HepG2 (cell line): ENCODE measurements around the gene SLC26A5. TPM values are rescaled to one million over a fixed set of nuclear protein-coding genes. Genes with fewer than 3 reads are reported as not detected.
A peak's percentile ranks its signal among the peaks of the same experiment; 100 is the strongest.

Experiments used
- ATF7 ChIP-seq, 2 experiments: fragments of 450-650 bp in 1 of 2; sonication (generic) in 1 of 2; formaldehyde crosslinking in 1 of 2; IDR thresholded peaks; 2 replicates each; pipeline versions ENCODE4 v1.4.0 to v1.6.1; 2016 to 2020; ENCODE audit warnings: antibody characterized with exemption in 1 of 2, mild to moderate bottlenecking in 1 of 2, missing genetic modification reagents in 1 of 2
- GATAD1 ChIP-seq: IDR thresholded peaks from 2 replicates; pipeline ENCODE4 v1.6.1; 2016; ENCODE audit warnings: missing genetic modification reagents, missing compliant biosample characterization
- HNRNPK ChIP-seq: fragments of 200-400 bp; formaldehyde crosslinking; IDR thresholded peaks from 2 replicates; pipeline ENCODE4 v1.6.1; 2018; ENCODE audit warnings: low read length, low read depth, moderate library complexity, mild to moderate bottlenecking; ENCODE audit not compliant: poor library complexity, severe bottlenecking
- KLF13 ChIP-seq: sonication (generic); formaldehyde crosslinking; IDR thresholded peaks from 2 replicates; pipeline ENCODE4 v1.4.0; 2020; ENCODE audit warnings: mild to moderate bottlenecking, missing genetic modification reagents
- MAFK ChIP-seq, 2 experiments: IDR thresholded peaks in 1 of 2; conservative IDR thresholded peaks in 1 of 2; 2 replicates each; pipeline ENCODE4 v1.6.1; 2011; ENCODE audit warnings: improper control_type of control experiment in 2 of 2, low read length in 2 of 2
- POLR2A ChIP-seq, 2 experiments: IDR thresholded peaks; 2 replicates each; pipeline ENCODE4 v1.6.1; 2011; ENCODE audit warnings: low read depth in 2 of 2, low read length in 2 of 2, mild to moderate bottlenecking in 1 of 2, moderate library complexity in 1 of 2; ENCODE audit not compliant: insufficient read depth in 1 of 2
- RARA ChIP-seq: IDR thresholded peaks from 2 replicates; pipeline ENCODE4 v1.6.1; 2016; ENCODE audit warnings: missing genetic modification reagents, missing compliant biosample characterization
- TRIM24 ChIP-seq: sonication (generic); formaldehyde crosslinking; IDR thresholded peaks from 2 replicates; pipeline ENCODE4 v1.8.0; 2022; ENCODE audit warnings: mild to moderate bottlenecking, missing genetic modification reagents
- ZBTB42 ChIP-seq: sonication (generic); formaldehyde crosslinking; IDR thresholded peaks from 2 replicates; pipeline ENCODE4 v1.5.0; 2020; ENCODE audit warnings: mild to moderate bottlenecking, missing genetic modification reagents
- ZBTB46 ChIP-seq: sonication (generic); formaldehyde crosslinking; IDR thresholded peaks from 2 replicates; pipeline ENCODE4 v1.4.0; 2020; ENCODE audit warnings: mild to moderate bottlenecking, missing genetic modification reagents, borderline replicate concordance
- ZNF274 ChIP-seq: sonication (generic); formaldehyde crosslinking; IDR thresholded peaks from 2 replicates; pipeline ENCODE4 v1.5.1; 2020; ENCODE audit warnings: mild to moderate bottlenecking, missing genetic modification reagents
- ZNF335 ChIP-seq: sonication (generic); formaldehyde crosslinking; IDR thresholded peaks from 2 replicates; pipeline ENCODE4 v1.4.0; 2020; ENCODE audit warnings: missing genetic modification reagents
- ZNF773 ChIP-seq: sonication (generic); formaldehyde crosslinking; IDR thresholded peaks from 2 replicates; pipeline ENCODE4 v1.4.0; 2020; ENCODE audit warnings: missing genetic modification reagents, borderline replicate concordance
- polyA plus RNA-seq, 8 experiments: library from polyadenylated mRNA; depleted of rRNA in 3 of 8; stranded (reverse) in 7 of 8; unstranded in 1 of 8; fragments of >200 nt; fragmentation: Illumina TruSeq in 4 of 8; extraction: Trizol in 4 of 8; gene quantifications; 2 replicates each; pipeline versions ENCODE4 v1.2.1 to v1.2.3, GENCODE V29; 2011 to 2016; ENCODE audit warnings: low read depth in 4 of 8, missing spikeins in 1 of 8, mixed read lengths in 1 of 8; ENCODE audit not compliant: insufficient read depth in 1 of 8
- total RNA-seq, 5 experiments: library from RNA; depleted of rRNA; stranded (reverse); fragments of >200 nt; fragmentation: Illumina TruSeq; extraction: Trizol; gene quantifications; 2 replicates each; pipeline ENCODE4 v1.2.3, GENCODE V29; 2016; ENCODE audit warnings: low read depth in 1 of 5
- TF ChIP-seq, protein P1 (sequence below): sonication (generic); formaldehyde crosslinking; IDR thresholded peaks from 2 replicates; pipeline ENCODE4 v1.4.0; 2020; ENCODE audit warnings: mild to moderate bottlenecking, missing genetic modification reagents
- TF ChIP-seq, protein P2 (sequence below): sonication (generic); formaldehyde crosslinking; IDR thresholded peaks from 2 replicates; pipeline ENCODE4 v1.4.0; 2020; ENCODE audit warnings: missing genetic modification reagents, borderline replicate concordance
- TF ChIP-seq, protein P3 (sequence below): sonication (generic); formaldehyde crosslinking; IDR thresholded peaks from 2 replicates; pipeline ENCODE4 v1.4.0; 2020; ENCODE audit warnings: missing genetic modification reagents

SLC26A5 gene
- total and polyA plus RNA-seq, 2 of the 13 experiments (the other 11 are each of a cell fraction or from before 2014, with no cell fraction given) = 0.08 to 0.11 TPM

DNA sequence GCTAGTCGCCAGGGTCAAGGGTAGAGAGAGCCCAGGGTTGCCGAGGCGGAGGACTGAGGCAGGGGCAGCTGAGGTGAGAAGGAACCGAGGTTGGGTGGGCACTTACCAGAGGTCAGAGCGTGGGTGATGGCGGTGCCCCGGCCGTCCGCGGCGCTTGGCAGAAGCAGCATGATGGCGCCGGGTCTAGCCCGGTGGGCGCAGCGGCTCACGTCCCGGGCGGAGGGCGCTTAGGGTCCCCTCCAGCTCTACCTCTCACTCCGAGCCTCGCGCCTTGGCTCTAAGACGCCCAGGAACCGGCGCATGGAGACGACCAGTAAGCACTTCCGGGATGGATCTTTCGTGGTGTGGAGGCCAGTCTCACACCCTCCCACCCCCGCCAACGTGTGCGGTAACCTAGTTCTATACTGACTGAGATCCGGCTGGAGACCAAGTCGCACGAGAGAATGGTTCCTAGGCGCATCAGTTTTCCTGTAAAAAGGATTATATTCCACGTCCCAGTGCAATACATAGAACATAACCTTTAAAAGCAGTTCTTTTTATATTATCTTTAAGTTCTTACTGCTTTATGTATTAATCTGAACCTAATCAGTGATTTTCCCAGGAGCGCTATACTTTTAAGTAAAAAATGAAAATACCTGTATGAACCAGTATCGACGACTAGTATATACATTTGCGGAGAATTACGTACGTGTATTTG lies 101.4 kb downstream of the SLC26A5 start, which contains the start of gene DNAJC2 (continued):
- TF ChIP-seq MAFK (conservative IDR thresholded peaks at IDR 0.05 in 1 of 2, IDR thresholded peaks at IDR 0.05 in 1 of 2; ENCODE audit: low read length in 2 of 2) (peak in 1 of 2 experiments; percentile 30; a peak in 1 of 4 replicates), ZNF773 (CRISPR knock-in tag) (peak; percentile 78; the same call in 1 of the 2 replicates), ZBTB46 (CRISPR knock-in tag) (no peak), HNRNPK (no peak), RARA (CRISPR knock-in tag) (peak; percentile 57), ATF7 (IDR thresholded peaks at IDR 0.05) (no peak), ATF7 (CRISPR knock-in tag; IDR thresholded peaks at IDR 0.05) (peak; percentile 48; the same call in 1 of the 2 replicates), TRIM24 (CRISPR knock-in tag) (no peak), KLF13 (CRISPR knock-in tag) (no peak), ZNF274 (CRISPR knock-in tag) (peak; percentile 60; the same call in 1 of the 2 replicates), GATAD1 (peak; percentile 98), ZNF335 (CRISPR knock-in tag) (no peak), ZBTB42 (CRISPR knock-in tag) (peak; percentile 78; the same call in 1 of the 2 replicates), POLR2A (IDR thresholded peaks at IDR 0.05; ENCODE audit: insufficient read depth in 1 of 2, low read depth in 2 of 2, low read length in 2 of 2) (peak; percentile 84 to 91)
- TF ChIP-seq, protein P1, sequence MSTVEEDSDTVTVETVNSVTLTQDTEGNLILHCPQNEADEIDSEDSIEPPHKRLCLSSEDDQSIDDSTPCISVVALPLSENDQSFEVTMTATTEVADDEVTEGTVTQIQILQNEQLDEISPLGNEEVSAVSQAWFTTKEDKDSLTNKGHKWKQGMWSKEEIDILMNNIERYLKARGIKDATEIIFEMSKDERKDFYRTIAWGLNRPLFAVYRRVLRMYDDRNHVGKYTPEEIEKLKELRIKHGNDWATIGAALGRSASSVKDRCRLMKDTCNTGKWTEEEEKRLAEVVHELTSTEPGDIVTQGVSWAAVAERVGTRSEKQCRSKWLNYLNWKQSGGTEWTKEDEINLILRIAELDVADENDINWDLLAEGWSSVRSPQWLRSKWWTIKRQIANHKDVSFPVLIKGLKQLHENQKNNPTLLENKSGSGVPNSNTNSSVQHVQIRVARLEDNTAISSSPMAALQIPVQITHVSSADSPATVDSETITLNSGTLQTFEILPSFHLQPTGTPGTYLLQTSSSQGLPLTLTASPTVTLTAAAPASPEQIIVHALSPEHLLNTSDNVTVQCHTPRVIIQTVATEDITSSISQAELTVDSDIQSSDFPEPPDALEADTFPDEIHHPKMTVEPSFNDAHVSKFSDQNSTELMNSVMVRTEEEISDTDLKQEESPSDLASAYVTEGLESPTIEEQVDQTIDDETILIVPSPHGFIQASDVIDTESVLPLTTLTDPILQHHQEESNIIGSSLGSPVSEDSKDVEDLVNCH = no peak
- TF ChIP-seq, protein P2, sequence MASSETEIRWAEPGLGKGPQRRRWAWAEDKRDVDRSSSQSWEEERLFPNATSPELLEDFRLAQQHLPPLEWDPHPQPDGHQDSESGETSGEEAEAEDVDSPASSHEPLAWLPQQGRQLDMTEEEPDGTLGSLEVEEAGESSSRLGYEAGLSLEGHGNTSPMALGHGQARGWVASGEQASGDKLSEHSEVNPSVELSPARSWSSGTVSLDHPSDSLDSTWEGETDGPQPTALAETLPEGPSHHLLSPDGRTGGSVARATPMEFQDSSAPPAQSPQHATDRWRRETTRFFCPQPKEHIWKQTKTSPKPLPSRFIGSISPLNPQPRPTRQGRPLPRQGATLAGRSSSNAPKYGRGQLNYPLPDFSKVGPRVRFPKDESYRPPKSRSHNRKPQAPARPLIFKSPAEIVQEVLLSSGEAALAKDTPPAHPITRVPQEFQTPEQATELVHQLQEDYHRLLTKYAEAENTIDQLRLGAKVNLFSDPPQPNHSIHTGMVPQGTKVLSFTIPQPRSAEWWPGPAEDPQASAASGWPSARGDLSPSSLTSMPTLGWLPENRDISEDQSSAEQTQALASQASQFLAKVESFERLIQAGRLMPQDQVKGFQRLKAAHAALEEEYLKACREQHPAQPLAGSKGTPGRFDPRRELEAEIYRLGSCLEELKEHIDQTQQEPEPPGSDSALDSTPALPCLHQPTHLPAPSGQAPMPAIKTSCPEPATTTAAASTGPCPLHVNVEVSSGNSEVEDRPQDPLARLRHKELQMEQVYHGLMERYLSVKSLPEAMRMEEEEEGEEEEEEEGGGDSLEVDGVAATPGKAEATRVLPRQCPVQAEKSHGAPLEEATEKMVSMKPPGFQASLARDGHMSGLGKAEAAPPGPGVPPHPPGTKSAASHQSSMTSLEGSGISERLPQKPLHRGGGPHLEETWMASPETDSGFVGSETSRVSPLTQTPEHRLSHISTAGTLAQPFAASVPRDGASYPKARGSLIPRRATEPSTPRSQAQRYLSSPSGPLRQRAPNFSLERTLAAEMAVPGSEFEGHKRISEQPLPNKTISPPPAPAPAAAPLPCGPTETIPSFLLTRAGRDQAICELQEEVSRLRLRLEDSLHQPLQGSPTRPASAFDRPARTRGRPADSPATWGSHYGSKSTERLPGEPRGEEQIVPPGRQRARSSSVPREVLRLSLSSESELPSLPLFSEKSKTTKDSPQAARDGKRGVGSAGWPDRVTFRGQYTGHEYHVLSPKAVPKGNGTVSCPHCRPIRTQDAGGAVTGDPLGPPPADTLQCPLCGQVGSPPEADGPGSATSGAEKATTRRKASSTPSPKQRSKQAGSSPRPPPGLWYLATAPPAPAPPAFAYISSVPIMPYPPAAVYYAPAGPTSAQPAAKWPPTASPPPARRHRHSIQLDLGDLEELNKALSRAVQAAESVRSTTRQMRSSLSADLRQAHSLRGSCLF (CRISPR knock-in tag) = no peak; the same call in 1 of the 2 replicates
- TF ChIP-seq, protein P3, sequence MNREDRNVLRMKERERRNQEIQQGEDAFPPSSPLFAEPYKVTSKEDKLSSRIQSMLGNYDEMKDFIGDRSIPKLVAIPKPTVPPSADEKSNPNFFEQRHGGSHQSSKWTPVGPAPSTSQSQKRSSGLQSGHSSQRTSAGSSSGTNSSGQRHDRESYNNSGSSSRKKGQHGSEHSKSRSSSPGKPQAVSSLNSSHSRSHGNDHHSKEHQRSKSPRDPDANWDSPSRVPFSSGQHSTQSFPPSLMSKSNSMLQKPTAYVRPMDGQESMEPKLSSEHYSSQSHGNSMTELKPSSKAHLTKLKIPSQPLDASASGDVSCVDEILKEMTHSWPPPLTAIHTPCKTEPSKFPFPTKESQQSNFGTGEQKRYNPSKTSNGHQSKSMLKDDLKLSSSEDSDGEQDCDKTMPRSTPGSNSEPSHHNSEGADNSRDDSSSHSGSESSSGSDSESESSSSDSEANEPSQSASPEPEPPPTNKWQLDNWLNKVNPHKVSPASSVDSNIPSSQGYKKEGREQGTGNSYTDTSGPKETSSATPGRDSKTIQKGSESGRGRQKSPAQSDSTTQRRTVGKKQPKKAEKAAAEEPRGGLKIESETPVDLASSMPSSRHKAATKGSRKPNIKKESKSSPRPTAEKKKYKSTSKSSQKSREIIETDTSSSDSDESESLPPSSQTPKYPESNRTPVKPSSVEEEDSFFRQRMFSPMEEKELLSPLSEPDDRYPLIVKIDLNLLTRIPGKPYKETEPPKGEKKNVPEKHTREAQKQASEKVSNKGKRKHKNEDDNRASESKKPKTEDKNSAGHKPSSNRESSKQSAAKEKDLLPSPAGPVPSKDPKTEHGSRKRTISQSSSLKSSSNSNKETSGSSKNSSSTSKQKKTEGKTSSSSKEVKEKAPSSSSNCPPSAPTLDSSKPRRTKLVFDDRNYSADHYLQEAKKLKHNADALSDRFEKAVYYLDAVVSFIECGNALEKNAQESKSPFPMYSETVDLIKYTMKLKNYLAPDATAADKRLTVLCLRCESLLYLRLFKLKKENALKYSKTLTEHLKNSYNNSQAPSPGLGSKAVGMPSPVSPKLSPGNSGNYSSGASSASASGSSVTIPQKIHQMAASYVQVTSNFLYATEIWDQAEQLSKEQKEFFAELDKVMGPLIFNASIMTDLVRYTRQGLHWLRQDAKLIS (CRISPR knock-in tag) = no peak
